HG03575 (cell line): ENCODE data around the gene WDR54.

Source experiments
- ATAC-seq: cut with Tn5 transposase; IDR thresholded peaks from one replicate; pipeline ENCODE4 v1.9.1; 2021; ENCODE audit not compliant: unreplicated experiment, insufficient number of reproducible peaks, low FRiP score; ENCODE audit errors: extremely low read depth

The WDR54 gene, protein sequence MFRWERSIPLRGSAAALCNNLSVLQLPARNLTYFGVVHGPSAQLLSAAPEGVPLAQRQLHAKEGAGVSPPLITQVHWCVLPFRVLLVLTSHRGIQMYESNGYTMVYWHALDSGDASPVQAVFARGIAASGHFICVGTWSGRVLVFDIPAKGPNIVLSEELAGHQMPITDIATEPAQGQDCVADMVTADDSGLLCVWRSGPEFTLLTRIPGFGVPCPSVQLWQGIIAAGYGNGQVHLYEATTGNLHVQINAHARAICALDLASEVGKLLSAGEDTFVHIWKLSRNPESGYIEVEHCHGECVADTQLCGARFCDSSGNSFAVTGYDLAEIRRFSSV

DNA sequence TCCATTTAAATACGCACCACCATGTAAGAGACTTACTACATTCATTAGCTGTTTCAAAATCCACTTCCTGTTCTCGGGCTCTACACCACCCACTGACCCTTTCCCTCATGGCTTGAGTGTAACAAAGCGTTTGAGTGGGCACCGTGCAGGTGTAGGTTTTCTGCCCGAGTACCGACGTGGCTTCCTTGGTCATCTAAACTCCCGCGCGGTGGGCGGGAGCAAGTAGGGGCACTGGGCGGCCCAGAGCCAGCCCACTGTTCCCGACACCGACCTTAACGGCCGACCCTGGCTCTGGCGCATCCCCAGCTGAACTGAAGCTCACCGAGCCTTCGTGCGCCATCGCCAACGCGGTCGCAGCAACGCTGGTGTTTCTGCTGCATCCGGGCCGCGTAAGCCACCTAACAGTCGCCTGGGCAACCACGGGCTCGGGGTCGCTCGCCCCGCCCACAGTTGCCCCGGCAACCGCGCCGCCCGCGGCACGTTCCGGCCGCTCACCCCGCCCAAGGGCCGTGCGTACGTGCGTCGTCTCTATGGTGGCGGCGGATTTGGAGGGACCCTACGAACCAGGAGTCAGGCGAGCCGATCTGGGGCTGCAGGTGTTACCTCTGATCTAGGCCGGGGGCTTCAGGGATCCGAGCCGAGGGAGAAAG is at the start of gene WDR54, which contains the start of gene C2orf81:
TSS of gene WDR54 (plus strand) at position 510 of the 650 bp plus-strand sequence. CDS start 424 bp downstream, outside the sequence.
TSS of gene C2orf81 (minus strand) at position 399 of the 650 bp plus-strand sequence. CDS start at position 340, 59 bp downstream.
- ATAC-seq, result peak; percentile 47

DNA sequence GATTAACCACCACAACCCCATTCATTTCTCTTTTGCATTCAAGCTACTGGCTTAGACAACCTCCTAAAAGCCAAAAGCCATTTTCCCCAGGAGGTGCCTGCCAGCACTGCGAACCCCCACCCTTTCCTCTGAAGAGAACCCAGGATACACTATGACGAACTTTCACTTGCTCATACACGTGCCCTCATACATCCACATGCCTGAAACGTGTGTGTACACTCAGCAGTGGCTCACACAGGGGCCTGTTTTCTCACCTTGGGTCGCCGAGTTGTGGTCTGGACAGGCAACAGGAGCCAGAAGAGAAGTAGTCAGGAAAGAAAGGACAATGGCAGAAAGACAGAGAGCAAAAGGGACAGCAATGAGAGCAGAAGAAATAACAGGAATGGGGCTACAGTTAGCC is 48.9 kb upstream of the WDR54 start:
- no peak for ATAC-seq

DNA sequence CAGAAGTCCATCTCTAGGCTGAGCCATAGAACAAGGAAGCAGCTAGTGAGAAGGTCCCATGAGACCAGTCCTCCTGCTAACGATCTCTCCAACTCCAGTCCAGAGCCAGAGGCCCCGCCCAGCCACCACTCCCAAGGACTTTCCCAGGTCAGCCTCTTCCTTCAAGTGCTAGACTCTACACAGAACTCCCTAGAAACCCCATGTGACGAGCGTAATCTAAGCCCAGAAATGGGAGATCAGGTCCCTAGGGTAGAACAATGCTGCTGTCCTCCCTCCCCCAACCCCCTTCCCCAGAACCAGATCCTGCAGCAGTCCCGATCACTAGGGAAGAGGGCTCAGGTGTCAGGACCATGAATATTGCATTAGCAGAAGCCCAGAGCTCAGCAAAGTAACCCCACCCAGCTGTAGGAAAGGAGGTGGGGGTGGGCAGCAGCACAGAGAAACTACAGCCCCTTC is 48.3 kb upstream of the WDR54 start:
- ATAC-seq, result no peak

DNA sequence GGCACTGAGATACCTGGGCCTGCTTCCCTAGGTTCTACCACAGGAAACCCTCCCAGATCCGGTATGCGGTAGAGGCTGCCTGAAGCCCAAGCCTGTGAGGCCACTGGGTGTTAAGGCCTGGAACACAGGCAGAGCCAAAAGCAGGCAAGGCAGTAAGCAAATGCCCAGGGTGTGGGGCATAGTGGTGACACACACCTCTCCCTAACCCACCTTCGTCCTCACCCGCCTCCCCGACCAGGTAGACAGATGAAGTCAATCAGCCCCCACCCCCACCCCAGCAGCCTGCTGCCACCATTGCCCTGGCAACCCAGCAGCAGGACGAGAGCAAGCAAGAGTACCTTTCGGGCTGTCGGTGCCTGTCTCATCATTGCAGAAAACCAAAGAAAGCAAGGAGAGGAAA is 47.5 kb upstream of the WDR54 start:
- no peak for ATAC-seq

DNA sequence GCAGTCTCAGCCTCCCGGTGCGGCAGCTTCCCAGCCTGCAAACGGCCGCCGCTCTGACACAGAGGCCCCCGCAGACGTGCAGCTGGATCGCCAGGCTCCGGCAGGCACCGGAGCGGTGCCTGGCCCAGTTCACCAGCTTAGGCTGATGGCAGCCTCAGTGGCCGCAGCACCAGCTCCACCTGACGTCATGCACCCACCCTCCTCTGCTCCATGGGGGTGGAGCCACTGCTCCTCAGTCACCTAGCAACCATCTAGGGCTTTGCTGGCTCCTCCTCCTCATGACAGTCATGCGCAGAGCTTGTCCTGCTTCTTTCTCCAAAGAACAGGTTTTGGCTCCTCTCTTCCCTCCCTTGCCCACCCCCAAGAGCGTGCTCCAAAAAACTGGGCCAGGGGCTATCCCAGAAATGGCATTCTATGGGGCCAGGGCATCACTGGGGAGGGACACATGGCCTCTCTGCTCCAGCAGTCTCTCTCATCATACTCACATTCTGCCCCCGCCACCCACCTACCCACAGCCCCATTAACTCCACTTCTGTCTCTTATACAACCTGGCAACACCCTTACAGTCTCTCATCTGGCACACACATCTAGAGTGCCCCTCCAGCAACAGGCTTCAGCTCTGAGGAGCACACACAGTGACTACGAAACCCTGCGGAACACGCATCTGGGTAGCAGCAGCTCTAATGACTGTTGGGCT is 46.9 kb upstream of the WDR54 start:
- ATAC-seq, result no peak

DNA sequence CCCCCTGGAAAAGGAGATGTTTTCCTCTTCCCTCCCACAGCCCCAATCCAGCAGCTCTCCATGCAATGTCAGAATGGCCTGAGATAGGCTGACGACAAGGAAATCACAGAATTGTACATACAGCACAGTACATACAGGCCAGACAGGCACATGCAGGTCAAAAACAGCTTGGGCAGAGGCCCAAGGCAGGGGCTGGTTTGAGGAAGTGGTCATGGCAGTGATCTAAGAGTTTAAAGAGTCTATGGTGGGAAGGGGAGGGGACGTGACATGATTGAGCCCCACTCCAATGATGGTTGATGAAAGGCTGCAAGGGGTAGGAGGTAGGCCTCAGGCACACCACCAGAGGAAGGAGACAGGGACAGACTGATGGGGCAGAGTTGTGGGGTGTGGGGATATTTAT is 45.7 kb upstream of the WDR54 start:
- ATAC-seq, result no peak

DNA sequence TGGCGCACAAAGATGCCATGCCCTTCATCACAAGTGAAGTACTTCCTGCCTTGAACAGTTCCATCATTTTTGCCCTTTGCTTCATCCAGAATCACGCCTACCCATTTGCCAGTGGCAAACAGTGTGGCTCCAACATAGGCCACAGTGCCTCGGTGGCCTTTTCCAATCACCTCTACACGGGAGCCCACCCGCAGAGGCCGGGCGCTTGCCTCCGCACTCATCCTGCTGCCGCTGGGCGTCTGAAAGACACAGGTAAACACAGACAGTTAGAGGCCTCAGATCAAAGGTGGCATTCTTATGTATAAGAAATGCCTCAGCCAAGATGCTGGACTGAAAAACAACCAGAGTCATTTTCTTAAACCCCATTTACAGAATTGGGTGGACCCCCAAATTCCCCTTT is 43.5 kb upstream of the WDR54 start:
- no peak for ATAC-seq

DNA sequence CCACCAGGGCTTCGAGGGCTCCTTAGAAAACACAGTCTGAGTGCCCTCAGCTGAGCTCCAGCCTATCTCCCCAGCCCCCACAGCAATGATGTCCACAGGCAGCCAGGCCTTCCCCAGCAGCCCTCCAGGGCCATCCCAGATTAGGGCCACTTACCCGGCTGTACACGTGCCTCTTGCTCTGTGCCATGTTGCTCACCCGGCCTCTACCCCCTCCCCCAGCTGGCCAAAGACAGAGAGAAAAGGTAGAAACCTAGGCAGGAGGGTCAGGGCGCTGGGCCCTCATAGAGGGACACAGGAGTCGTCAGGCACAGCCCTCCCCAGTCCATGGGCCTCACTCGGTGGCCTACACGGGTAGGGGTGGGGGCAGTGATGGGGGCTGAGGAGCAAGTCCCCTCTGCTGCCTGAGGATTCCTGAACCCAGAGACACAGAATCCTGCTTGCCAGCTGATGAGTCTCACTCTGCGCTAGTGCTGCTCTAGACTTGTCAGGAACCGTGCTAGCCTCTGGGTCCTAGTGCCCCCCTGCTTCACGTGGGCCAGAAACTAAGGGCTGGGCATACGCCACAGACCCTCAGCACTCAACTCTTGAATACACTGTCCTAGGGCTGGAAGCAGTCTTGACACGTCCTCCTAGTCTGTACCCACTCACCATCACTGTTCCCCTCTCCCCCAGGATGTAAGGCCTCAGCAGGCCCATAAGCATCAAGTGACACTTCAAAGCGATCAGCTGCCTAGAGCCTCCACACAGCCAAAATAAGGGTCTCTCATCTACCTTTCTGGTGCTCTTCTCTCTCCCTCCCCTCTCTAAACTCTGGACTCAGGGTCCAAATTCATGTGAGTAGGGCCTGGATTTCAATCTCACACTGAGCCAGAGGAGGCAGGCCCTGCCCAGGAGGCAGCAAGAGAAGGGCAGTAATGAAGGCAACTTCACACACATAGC is 41.4 kb upstream of the WDR54 start, which contains the start of gene DCTN1:
TSS of gene DCTN1 (minus strand) at position 461 of the 939 bp plus-strand sequence. CDS start at position 187, 274 bp downstream.
- ATAC-seq, result no peak

DNA sequence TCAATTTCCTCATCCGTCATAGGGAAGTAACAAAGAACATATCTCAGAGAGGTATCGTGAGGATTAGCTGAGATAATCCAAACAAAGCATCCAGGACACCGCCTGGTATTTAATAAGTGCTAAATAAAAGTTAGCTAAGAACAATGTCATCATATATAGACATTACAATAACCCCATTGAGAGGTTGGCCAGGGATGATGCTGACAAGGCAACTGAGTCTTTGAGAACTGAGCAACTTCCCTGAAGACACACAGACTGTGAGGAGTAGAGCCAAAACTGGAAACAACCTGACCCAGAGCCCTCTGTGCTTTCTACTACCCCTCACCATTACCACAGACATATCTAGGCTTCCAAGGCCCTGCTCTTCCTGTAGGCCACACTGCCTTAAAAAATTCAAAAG is 39.8 kb upstream of the WDR54 start:
- ATAC-seq, result no peak

DNA sequence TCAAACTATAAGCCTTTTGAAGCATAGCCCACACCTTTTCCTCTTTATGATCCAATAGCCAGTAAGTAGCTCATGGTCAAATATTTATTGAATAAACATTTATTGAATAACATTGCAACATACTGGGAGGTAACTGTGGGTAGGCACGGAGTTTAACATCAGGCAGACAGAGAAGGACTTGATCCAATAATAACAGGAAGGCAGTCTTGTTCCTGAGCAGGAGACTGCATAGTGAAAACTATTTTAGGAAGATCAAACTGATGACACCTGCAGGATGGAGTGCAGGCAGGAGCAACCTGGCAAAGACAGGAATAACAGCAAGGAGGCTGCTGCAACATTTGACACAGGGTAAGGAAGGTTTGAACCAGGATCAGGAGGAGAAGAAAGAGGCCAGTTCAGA is 38.3 kb upstream of the WDR54 start:
- ATAC-seq, result no peak

DNA sequence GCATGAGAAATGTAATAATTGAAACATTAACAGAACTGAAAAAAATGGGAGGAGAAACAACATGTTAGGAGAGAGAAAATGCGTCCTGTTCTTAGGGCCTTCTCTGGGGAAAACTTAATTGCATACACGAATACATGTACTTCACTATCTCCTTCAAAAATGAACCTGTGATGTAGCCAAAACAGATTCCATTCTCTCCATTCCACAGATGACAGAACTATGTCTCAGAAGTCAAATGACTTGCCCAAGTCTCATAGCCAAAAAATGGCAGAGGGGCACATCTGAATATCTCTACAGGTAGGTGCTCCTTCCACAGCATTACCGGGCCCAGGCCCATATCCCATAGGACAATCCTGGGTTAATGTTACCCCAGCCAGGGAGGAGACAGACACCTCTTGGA is 37.5 kb upstream of the WDR54 start:
- ATAC-seq, result no peak

DNA sequence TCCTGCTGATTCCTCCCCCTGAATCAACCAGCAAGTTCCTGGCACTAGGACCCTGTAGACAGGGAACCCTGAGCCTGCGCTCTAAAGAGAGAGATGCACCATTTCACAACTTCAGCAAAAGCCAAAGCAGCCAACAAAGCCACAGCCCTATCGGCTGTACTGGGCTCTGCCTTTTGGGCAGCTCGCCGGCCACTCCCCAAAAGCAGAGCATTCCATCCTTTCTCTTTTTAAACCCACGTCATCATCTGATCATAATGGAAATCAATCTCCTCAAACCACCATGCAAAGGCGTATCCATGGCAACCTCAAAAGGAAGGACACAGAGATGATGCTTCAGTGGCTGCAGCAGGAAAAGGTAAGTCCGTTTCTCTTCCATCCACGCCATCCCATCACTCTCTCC is 36.1 kb upstream of the WDR54 start:
- no peak for ATAC-seq

DNA sequence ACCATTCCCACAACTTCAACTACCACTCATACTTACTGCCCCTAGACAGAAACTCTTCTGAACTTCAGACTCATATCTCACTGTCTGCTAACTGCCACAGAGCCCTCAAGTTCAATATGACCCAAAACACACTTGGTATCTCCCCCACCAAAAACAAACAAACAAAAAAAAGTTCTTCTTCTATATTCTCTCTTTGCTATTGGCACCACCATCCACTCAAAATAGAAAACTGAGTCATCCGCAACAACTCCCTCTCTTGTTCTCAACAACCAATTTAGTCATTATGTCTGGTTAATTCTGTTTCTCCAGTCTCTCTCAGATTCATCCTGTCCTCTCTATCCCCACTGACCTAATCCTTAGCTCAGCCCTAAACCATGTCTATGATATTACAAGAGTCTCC is 34.2 kb upstream of the WDR54 start:
- ATAC-seq, result no peak

DNA sequence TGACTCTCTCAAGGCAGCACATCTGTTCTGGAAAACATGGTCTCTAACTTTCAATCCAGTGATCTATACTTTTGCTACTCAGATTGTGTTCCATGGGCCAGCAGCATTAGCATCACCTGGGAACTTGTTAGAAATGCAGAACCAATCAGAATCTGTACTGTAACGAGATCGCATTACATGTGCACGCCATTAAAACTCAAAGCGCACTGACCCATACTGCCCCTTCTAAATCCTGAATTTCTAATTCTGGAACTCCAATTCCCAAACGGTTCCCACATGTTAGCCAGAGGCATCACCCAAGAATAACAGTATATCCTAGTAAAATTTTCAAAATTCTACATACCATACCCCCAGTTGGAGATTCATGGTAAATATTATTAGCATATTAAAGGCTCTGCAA is 30.9 kb upstream of the WDR54 start:
- ATAC-seq, result no peak

DNA sequence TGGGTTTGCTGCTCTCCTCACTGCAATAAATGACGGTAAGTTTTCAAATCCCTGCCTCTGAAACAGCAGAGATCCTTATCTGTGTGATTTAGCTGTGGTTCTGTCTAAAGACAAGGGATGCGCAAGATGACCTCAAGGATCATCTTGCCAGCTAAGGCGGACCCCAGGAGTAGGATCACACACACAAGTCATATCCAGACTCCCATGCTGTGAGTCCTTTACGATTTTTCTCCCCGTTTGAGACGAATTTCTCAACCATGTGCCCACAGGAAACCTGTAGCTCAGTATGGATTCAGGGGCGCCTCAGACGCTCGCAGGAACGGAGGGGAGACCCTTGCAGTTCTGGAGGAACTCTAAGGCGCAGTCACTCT is 30.3 kb upstream of the WDR54 start:
- no peak for ATAC-seq

DNA sequence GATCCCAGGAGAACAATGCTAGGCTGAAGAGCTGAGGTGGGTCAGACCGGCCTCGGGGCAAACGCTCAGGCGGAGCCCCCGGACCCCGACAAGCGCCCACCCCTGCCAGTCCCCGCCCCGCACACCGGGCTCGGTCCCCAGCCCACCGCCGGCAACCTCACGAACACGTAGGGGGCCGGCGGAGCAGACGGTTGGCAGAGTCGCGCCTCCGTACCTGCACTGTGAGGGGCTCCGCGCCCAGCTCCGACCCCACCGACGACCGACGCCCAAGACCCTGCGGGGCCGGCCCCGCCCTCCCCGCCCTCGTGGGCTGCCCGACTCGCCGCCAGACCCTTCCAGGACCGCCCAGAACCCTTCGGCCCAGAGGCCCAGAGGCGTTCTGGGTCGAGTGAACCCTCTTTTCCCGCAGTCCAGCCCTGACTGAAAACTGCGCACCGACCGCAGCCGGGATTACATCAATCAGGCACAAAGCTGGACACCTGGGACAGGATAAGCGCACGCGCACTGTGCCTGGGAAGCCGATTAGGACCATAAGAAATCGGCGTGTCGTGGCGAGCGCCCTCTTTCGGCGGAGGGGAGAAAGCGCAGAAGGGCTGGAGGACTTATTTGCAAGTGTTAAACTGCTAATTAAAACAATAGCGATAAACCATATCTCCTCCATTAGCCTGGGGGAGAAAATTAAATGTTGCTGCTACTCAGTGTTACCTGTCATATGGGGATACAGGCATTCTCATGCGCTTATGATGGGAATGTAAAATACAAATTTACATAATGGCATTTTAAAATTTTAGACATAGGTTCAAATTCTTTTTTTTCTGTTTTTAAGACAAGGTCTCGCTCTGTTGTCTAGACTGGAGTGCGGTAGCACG is 29.7 kb upstream of the WDR54 start:
- no peak for ATAC-seq

DNA sequence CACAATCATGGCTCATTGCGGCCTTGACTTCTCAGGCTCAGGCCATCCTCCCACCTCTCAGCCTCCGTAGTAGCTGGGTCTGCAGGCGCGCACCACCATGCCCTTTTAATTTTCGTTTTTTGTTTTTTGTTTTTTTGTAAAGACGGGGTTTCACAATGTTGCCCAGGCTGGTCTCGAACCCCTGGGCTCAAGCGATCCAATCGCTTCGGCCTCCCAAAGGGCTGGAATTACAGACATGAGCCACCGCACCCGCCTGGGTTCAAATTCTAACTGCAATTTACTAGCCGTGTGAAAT is 29.1 kb upstream of the WDR54 start:
- ATAC-seq, result no peak

DNA sequence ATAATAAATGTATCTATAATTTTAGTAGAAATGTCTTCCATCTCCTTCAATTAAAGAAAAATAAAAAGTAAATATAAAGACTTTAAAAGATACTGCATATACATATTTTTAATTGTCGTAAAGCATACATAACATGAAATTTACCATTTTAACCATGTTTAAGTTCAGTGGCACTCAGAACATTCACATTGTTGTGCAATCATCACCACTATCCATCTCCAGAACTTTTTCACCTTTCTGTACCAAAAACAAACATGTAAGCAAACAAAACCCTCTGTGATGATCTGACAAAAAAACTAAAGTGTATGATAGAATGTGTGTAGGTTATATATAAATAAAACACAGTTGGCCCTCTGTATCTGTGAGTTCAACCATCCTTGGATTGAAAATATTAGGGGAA is 28.0 kb upstream of the WDR54 start:
- ATAC-seq, result no peak
